ENCODE results near the gene NAT10.
"Not testable (repeated sequence)": the region's sequence is repeated elsewhere in the genome, so short reads cannot be mapped to it uniquely, and the experiment has no call there.

The NAT10 gene

GRCh38 chr11:34180040-34180813 is 74.8 kb downstream of the NAT10 start:
- DNase-seq (ENCODE audit: low read depth), result no peak
- TF ChIP-seq CTCF (conservative IDR thresholded peaks at IDR 0.05; ENCODE audit: control insufficient read depth, insufficient read depth, low read depth, low read length), result no peak
- no peak overlapping the region for H3K4me3 ChIP-seq (ENCODE audit: control insufficient read depth, low read depth, low read length)

GRCh38 chr11:34180814-34181165 is 75.4 kb downstream of the NAT10 start:
- DNase-seq (ENCODE audit: low read depth); H3K4me3 ChIP-seq (ENCODE audit: control insufficient read depth, low read depth, low read length): not testable (repeated sequence)

- no peak for TF ChIP-seq CTCF (conservative IDR thresholded peaks at IDR 0.05; ENCODE audit: control insufficient read depth, insufficient read depth, low read depth, low read length)
- DNase-seq (ENCODE audit: low read depth), result no peak
- H3K4me3 ChIP-seq (ENCODE audit: control insufficient read depth, low read depth, low read length), result no peak overlapping the region
These were observed 75.8 kb downstream of the NAT10 start for GRCh38 chr11:34181251-34181650.

GRCh38 chr11:34181856-34182405 is 76.5 kb downstream of the NAT10 start:
- no peak overlapping the region for H3K4me3 ChIP-seq (ENCODE audit: control insufficient read depth, low read depth, low read length)

GRCh38 chr11:34182425-34182824 is 77.0 kb downstream of the NAT10 start:
- no peak for TF ChIP-seq CTCF (conservative IDR thresholded peaks at IDR 0.05; ENCODE audit: control insufficient read depth, insufficient read depth, low read depth, low read length)
- DNase-seq (ENCODE audit: low read depth), result no peak
- no peak overlapping the region for H3K4me3 ChIP-seq (ENCODE audit: control insufficient read depth, low read depth, low read length)

More at GRCh38 chr11:34181856-34182405, 76.5 kb downstream of the NAT10 start:
- DNase-seq (ENCODE audit: low read depth), result no peak
- no peak for TF ChIP-seq CTCF (conservative IDR thresholded peaks at IDR 0.05; ENCODE audit: control insufficient read depth, insufficient read depth, low read depth, low read length)

- H3K4me3 ChIP-seq (ENCODE audit: control insufficient read depth, low read depth, low read length), result no peak overlapping the region
- TF ChIP-seq CTCF (conservative IDR thresholded peaks at IDR 0.05; ENCODE audit: control insufficient read depth, insufficient read depth, low read depth, low read length), result no peak
- DNase-seq (ENCODE audit: low read depth), result no peak
These were observed 77.7 kb downstream of the NAT10 start for GRCh38 chr11:34182921-34183685.

GRCh38 chr11:34183848-34184391 is 78.5 kb downstream of the NAT10 start:
- H3K4me3 ChIP-seq (ENCODE audit: control insufficient read depth, low read depth, low read length), result no peak overlapping the region
- no peak for DNase-seq (ENCODE audit: low read depth)
- TF ChIP-seq CTCF (conservative IDR thresholded peaks at IDR 0.05; ENCODE audit: control insufficient read depth, insufficient read depth, low read depth, low read length), result no peak

Measured in fibroblast of mammary gland (primary cell).